ENCODE results near the gene SLC66A1.

- TF ChIP-seq CTCF (IDR thresholded peaks at IDR 0.05) = no peak
- TF ChIP-seq POLR2A (IDR thresholded peaks at IDR 0.05) = no peak
- no peak for TF ChIP-seq EP300 (IDR thresholded peaks at IDR 0.05)
- TF ChIP-seq POLR2AphosphoS5 (IDR thresholded peaks at IDR 0.05) = no peak
Observed at GRCh38 chr1:19306941-19307340, 5.2 kb upstream of the SLC66A1 start.
